HG03108 (cell line): ENCODE results near the gene SPOCK3.

ENCODE experiments used
- ATAC-seq: cut with Tn5 transposase; IDR thresholded peaks from one replicate; pipeline ENCODE4 v1.9.1; 2021; ENCODE audit warnings: moderate library complexity; ENCODE audit not compliant: unreplicated experiment

Gene SPOCK3

DNA sequence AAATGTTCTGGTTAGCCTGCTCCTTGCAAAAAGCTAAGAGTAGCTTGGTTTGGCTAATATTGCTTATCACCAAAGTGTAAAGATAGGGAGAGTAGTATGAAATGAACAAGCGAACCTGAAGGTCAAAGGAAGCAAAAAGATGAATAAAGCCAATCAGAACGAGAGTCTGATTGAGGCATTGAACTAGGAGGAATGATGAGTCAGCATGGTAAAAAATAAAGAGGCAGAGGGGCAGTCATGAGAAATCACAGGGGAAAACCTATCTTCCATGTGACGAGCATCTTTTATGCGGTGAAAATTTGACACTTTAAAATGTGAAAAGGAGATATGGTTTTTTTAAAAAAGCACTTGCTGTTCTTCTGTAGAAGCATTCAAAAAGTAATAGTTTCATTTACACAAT, 533.7 kb downstream of the SPOCK3 start:
- ATAC-seq: no peak

DNA sequence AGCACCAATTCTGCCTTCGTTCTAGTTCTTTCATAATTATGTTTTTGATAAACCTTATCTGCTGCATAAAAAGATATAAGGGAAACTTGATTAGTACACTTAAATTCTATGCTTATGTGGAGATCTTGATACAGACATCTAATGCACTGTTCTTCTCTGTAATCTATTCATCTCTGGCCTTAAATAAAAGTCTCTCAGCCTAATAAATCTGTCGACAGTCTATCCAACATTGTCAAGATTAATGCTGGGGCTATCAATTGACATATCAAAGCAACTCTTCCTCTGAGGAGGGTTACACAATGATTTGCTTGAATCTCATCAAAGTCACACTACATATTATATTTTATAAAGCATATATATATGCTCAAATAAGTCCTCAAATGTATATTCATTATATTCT, 545.5 kb downstream of the SPOCK3 start:
- no peak for ATAC-seq

DNA sequence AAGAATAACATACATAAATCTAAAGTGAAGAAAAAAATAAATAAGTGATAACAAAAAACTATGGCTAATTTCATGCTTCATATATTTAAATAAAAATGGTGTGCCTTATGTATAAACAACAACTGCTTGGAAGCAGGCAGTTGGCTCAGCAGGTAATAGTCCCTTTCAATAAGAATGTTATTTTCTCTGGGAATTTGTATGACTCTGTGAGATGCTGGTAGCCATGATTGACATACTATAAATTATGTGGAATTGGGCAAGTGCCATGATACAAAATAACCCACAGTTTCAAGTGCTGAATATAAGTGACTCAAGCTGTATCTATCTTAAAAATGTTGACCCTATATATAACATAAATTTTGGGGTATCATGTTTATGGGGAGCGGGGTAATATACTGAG, 546.5 kb downstream of the SPOCK3 start:
- no peak for ATAC-seq
